ENCODE measurements around the gene EEF2K.
A peak's percentile ranks its signal among the peaks of the same experiment; 100 is the strongest.

EEF2K gene

GRCh38 chr16:22264786-22265185, 58.7 kb downstream of the EEF2K start:
- FAIRE-seq, result peak; percentile 95
- TF ChIP-seq CTCF (IDR thresholded peaks at IDR 0.05; ENCODE audit: insufficient read depth, missing control alignments), result no peak
- DNase-seq (ENCODE audit: insufficient read length, low spot score), result peak; percentile 83

- no peak for DNase-seq (ENCODE audit: insufficient read length, low spot score)
- FAIRE-seq, result no peak
- TF ChIP-seq CTCF (IDR thresholded peaks at IDR 0.05; ENCODE audit: insufficient read depth, missing control alignments), result no peak
Measured at GRCh38 chr16:22265351-22265750, 59.3 kb downstream of the EEF2K start.

GRCh38 chr16:22266546-22266945, 60.5 kb downstream of the EEF2K start:
- DNase-seq (ENCODE audit: insufficient read length, low spot score), result no peak
- no peak for TF ChIP-seq CTCF (IDR thresholded peaks at IDR 0.05; ENCODE audit: insufficient read depth, missing control alignments)
- FAIRE-seq, result no peak

GRCh38 chr16:22267764-22268163, 61.7 kb downstream of the EEF2K start:
- no peak for DNase-seq (ENCODE audit: insufficient read length, low spot score)

GRCh38 chr16:22270525-22270924, 64.4 kb downstream of the EEF2K start:
- TF ChIP-seq CTCF (IDR thresholded peaks at IDR 0.05; ENCODE audit: insufficient read depth, missing control alignments), result no peak

More at GRCh38 chr16:22267764-22268163, 61.7 kb downstream of the EEF2K start:
- no peak for FAIRE-seq
- TF ChIP-seq CTCF (IDR thresholded peaks at IDR 0.05; ENCODE audit: insufficient read depth, missing control alignments), result no peak

GRCh38 chr16:22272870-22273650, 67.0 kb downstream of the EEF2K start:
- no peak for DNase-seq (ENCODE audit: insufficient read length, low spot score)
- no peak for TF ChIP-seq CTCF (IDR thresholded peaks at IDR 0.05; ENCODE audit: insufficient read depth, missing control alignments)
- FAIRE-seq, result no peak

More at GRCh38 chr16:22270525-22270924, 64.4 kb downstream of the EEF2K start:
- FAIRE-seq (no peak), DNase-seq (ENCODE audit: insufficient read length, low spot score) (no peak)

GRCh38 chr16:22274916-22275315, 68.8 kb downstream of the EEF2K start:
- FAIRE-seq (no peak), DNase-seq (ENCODE audit: insufficient read length, low spot score) (no peak)
- no peak for TF ChIP-seq CTCF (IDR thresholded peaks at IDR 0.05; ENCODE audit: insufficient read depth, missing control alignments)

Measured in D721Med (cell line).